ENCODE results near the gene SPEF1.
"Not testable (repeated sequence)": the region's sequence is repeated elsewhere in the genome, so short reads cannot be mapped to it uniquely, and the experiment has no call there.

SPEF1 gene

DNA sequence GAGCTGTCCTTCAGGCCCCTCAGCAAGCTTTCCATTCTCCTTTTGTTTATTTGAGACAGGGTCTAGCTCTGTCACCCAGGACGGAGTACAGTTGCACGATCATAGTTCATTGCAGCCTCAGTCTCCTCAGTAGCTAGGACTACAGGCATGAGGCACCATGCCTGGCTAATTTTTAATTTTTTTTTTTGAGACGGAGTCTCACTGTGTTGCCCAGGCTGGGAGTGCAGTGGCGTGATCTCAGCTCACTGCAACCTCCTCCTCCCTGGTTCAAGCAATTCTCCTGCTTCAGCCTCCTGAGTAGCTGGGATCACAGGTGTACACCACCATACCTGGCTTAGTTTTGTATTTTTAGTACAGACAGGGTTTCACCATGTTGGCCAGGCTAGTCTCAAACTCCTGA lies 8.0 kb upstream of the SPEF1 start:
- H3K4me3 ChIP-seq (ENCODE audit: low read depth, low read length, poor library complexity, severe bottlenecking); H3K9me2 ChIP-seq (ENCODE audit: low read depth, low read length); H3F3A ChIP-seq (ENCODE audit: insufficient read depth, low read length); H3K36me3 ChIP-seq (ENCODE audit: insufficient read depth, low read length); H3K9ac ChIP-seq (ENCODE audit: low read length); H3K27me3 ChIP-seq (ENCODE audit: insufficient read depth, low read length); H2AFZ ChIP-seq (ENCODE audit: low read length); H3K4me2 ChIP-seq (ENCODE audit: low read length); H3K9me3 ChIP-seq (ENCODE audit: low read length); H3K79me2 ChIP-seq (ENCODE audit: insufficient read depth, low read length); H3K27ac ChIP-seq (ENCODE audit: low read depth, low read length, poor library complexity, severe bottlenecking); H4K20me1 ChIP-seq (ENCODE audit: insufficient read depth, low read length): not testable (repeated sequence)
- peaks cover 32% of the 10 kb centered on the region for H3K4me1 ChIP-seq (ENCODE audit: insufficient read depth, low read length, severe bottlenecking)

DNA sequence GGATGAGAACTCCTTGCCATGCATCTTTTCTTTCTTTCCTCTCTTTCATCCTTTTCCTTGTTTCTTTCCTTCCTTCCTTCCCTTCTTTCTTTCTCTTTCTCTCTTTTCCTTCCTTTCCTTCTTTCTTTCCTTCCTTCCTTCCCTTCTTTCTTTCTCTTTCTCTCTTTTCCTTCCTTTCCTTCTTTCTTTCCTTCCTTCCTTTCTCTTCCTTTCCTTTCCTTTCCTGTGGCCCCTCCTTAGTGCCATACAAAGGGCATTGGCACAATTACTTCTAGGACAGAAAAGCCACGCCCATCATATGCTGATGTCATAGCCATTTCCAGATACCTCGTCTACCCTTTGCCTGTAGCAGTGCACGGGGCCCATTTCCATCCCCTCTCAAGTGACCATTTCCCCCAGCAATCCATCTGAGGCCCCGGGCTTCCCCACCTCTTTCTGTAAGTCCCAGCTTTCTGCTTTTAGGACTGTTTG lies 7.5 kb upstream of the SPEF1 start:
- no peaks in the 10 kb centered on the region for H3K9me2 ChIP-seq (ENCODE audit: low read depth, low read length)
- TF ChIP-seq CTCF (IDR thresholded peaks at IDR 0.05; ENCODE audit: low read length) (no peak), EZH2 (IDR thresholded peaks at IDR 0.05; ENCODE audit: borderline replicate concordance, low read length) (no peak)
- no peak overlapping the region for H2AFZ ChIP-seq (ENCODE audit: low read length)
- no peak overlapping the region for H3K27ac ChIP-seq (ENCODE audit: low read depth, low read length, poor library complexity, severe bottlenecking)
- H3F3A ChIP-seq (ENCODE audit: insufficient read depth, low read length), result no peaks in the 10 kb centered on the region
- no peak overlapping the region for H3K4me2 ChIP-seq (ENCODE audit: low read length)
- no peak overlapping the region for H3K4me3 ChIP-seq (ENCODE audit: low read depth, low read length, poor library complexity, severe bottlenecking)
- H3K9ac ChIP-seq (ENCODE audit: low read length), result no peak overlapping the region
- peaks cover 35% of the 10 kb centered on the region for H3K4me1 ChIP-seq (ENCODE audit: insufficient read depth, low read length, severe bottlenecking)
- H4K20me1 ChIP-seq (ENCODE audit: insufficient read depth, low read length), result no peaks in the 10 kb centered on the region
- no peaks in the 10 kb centered on the region for H3K9me3 ChIP-seq (ENCODE audit: low read length)
- H3K36me3 ChIP-seq (ENCODE audit: insufficient read depth, low read length), result peaks cover 4% of the 10 kb centered on the region
- H3K27me3 ChIP-seq (ENCODE audit: insufficient read depth, low read length), result no peaks in the 10 kb centered on the region
- H3K79me2 ChIP-seq (ENCODE audit: insufficient read depth, low read length), result no peaks in the 10 kb centered on the region

GRCh38 chr20:3787324-3788014 lies 6.2 kb upstream of the SPEF1 start:
- Histone ChIP-seq H3K4me3 (ENCODE audit: low read depth, low read length, poor library complexity, severe bottlenecking) (peak overlapping the region; percentile 61), H3K36me3 (ENCODE audit: insufficient read depth, low read length) (peaks cover 4% of the 10 kb centered on the region), H3K27ac (ENCODE audit: low read depth, low read length, poor library complexity, severe bottlenecking) (no peak overlapping the region), H3K4me2 (ENCODE audit: low read length) (peak overlapping the region; percentile 60), H3K27me3 (ENCODE audit: insufficient read depth, low read length) (no peaks in the 10 kb centered on the region), H3K4me1 (ENCODE audit: insufficient read depth, low read length, severe bottlenecking) (peaks cover 40% of the 10 kb centered on the region), H3K9me3 (ENCODE audit: low read length) (no peaks in the 10 kb centered on the region), H2AFZ (ENCODE audit: low read length) (peak overlapping the region; percentile 97), H4K20me1 (ENCODE audit: insufficient read depth, low read length) (no peaks in the 10 kb centered on the region), H3K79me2 (ENCODE audit: insufficient read depth, low read length) (no peaks in the 10 kb centered on the region), H3K9ac (ENCODE audit: low read length) (peak overlapping the region; percentile 47), H3K9me2 (ENCODE audit: low read depth, low read length) (no peaks in the 10 kb centered on the region), H3F3A (ENCODE audit: insufficient read depth, low read length) (no peaks in the 10 kb centered on the region)
- TF ChIP-seq EZH2 (IDR thresholded peaks at IDR 0.05; ENCODE audit: borderline replicate concordance, low read length) (no peak), CTCF (IDR thresholded peaks at IDR 0.05; ENCODE audit: low read length) (no peak)
